ENCODE data around the gene KCTD19. TPM values are rescaled to one million over a fixed set of nuclear protein-coding genes. Genes with fewer than 3 reads are reported as not detected.

The KCTD19 gene
- total and polyA plus RNA-seq, 8 donors, result 0.09 to 0.70 (median 0.49) TPM; not detected in 2

DNA sequence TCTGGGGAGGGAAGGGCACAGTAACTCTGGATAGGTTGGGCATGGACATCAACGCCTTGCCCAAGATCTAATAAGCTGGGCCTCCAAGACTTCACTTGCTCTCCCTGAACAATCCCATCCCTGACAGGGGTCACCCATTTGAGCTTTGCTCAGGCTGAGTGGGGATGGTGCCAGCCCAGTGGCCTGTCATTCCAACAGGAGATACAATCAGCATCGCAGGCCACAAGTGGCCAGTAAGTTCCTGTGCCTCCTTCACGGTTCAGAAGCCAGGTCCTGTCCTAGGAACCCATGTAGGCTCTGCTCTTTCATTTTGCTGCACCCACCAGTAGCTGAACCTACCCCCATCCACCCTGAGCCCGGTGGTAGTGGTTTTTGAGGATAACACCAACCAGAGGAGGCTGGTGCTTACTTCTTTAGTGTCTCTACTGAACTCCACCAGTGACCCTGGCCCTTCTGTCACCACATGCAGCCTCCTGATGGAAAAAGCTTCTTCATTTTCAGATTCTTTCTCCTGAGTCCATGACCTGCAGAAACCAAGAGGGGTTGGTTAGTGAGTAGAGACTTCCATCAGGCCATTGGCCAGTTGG lies 32.3 kb downstream of the KCTD19 start:
- Histone ChIP-seq H3K27me3 (no peaks in the 10 kb centered on the region), H3K4me1 (no peaks in the 10 kb centered on the region), H3K36me3 (no peaks in the 10 kb centered on the region), H3K27ac (no peak overlapping the region), H3K9me3 (no peaks in the 10 kb centered on the region), H3K4me3 (no peak overlapping the region)
- DNase-seq, result no peak
- intact Hi-C loops (cut with DNase I), result no loop called here
- 66 to 86% methylated on average over 4 of the region's 4 CpGs for WGBS, 2 donors
- FAIRE-seq, result no peak
- TF ChIP-seq CTCF (IDR thresholded peaks at IDR 0.05), result no peak
- no peak for ATAC-seq

GRCh38 chr16:67291461-67291860 lies 35.1 kb downstream of the KCTD19 start:
- WGBS, 2 donors, result 70 to 87% methylated on average over 7 of the region's 7 CpGs
- Histone ChIP-seq H3K27ac (no peak overlapping the region), H3K4me3 (no peak overlapping the region), H3K4me1 (no peaks in the 10 kb centered on the region), H3K9me3 (no peaks in the 10 kb centered on the region), H3K36me3 (no peaks in the 10 kb centered on the region), H3K27me3 (no peaks in the 10 kb centered on the region)
- no peak for TF ChIP-seq CTCF (IDR thresholded peaks at IDR 0.05)
- intact Hi-C loops (cut with DNase I), result no loop called here
- no peak for DNase-seq
- FAIRE-seq, result no peak
- ATAC-seq, result no peak

DNA sequence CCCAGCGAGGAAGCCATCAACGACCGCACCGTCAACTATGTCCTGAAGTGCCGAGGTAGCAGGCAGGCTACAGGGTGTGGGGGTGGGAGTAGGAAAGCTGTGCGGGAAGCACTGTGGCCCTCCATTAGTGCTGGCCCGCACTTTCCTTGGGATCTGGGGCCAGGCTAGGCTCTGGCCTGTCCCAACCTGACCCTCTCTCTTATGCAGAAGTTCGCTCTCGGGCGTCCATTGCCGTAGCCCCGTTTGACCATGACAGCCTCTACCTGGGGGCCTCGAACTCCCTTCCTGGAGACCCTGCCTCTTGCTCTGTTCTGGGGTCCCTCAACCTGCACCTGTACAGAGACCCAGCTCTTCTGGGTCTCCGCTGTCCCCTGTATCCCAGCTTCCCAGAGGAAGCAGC lies 38.6 kb downstream of the KCTD19 start:
- no peak overlapping the region for H3K4me3 ChIP-seq
- no peaks in the 10 kb centered on the region for H3K36me3 ChIP-seq
- H3K4me1 ChIP-seq, result peaks cover 0 to 2% (median 0%) of the 10 kb centered on the region in 3 donors
- no peak for TF ChIP-seq CTCF (IDR thresholded peaks at IDR 0.05)
- H3K27ac ChIP-seq, result no peak overlapping the region
- no peaks in the 10 kb centered on the region for H3K9me3 ChIP-seq
- intact Hi-C loops (cut with DNase I), result no loop called here
- ATAC-seq (no peak), FAIRE-seq (no peak), DNase-seq (no peak)
- 92% methylated on average over 14 of the region's 14 CpGs for WGBS, 2 donors
- no peaks in the 10 kb centered on the region for H3K27me3 ChIP-seq

DNA sequence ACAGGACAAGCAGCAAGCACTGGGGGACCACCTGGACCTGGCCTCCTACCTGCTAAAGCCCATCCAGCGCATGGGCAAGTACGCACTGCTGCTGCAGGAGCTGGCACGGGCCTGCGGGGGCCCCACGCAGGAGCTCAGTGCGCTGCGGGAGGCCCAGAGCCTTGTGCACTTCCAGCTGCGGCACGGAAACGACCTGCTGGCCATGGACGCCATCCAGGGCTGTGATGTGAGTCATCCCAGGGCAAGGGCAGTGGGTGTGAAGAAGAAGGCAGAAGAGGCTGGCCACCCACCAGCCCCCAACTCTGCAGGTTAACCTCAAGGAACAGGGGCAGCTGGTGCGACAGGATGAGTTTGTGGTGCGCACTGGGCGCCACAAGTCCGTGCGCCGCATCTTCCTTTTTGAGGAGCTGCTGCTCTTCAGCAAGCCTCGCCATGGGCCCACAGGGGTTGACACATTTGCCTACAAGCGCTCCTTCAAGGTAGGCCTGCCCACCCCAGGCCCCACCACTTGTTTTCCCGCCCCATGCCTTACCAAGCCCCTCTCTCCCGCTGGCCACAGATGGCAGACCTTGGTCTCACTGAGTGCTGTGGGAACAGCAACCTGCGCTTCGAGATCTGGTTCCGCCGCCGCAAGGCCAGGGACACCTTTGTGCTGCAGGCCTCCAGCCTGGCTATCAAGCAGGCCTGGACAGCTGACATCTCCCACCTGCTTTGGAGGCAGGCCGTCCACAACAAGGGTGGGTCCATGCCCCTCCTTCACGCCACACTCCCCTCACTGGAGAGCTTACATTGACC lies 39.9 kb downstream of the KCTD19 start:
- Histone ChIP-seq H3K27me3 (no peaks in the 10 kb centered on the region), H3K9me3 (no peaks in the 10 kb centered on the region), H3K4me1 (peaks cover 0 to 2% (median 0%) of the 10 kb centered on the region in 3 donors), H3K4me3 (no peak overlapping the region), H3K36me3 (no peaks in the 10 kb centered on the region), H3K27ac (no peak overlapping the region)
- WGBS, 2 donors, result 90 to 94% methylated on average over 28 of the region's 28 CpGs
- ATAC-seq (no peak), DNase-seq (no peak), FAIRE-seq (no peak)
- no peak for TF ChIP-seq CTCF (IDR thresholded peaks at IDR 0.05)
- intact Hi-C loops (cut with DNase I), result no loop called here

Data from pancreas (tissue), 10 donors.